KMS-11 (cell line): Measurements from ENCODE around the gene NWD2.

ENCODE experiments used
- H2AFZ ChIP-seq: fragments of 200-600 bp; sonication (generic); 2 replicates; pipeline ENCODE4 v1.6.1; 2016; ENCODE audit warnings: antibody characterized with exemption, mixed run types, low read depth
- H3K27ac ChIP-seq: fragments of 200-600 bp; sonication (generic); 2 replicates; pipeline ENCODE4 v1.6.1; 2016; ENCODE audit warnings: mild to moderate bottlenecking, mixed run types
- H3K27me3 ChIP-seq: fragments of 200-600 bp; sonication (generic); 2 replicates; pipeline ENCODE4 v1.6.1; 2017; ENCODE audit warnings: mild to moderate bottlenecking, low read depth, mixed run types, moderate library complexity; ENCODE audit not compliant: insufficient read depth
- H3K36me3 ChIP-seq: fragments of 200-600 bp; sonication (generic); 2 replicates; pipeline ENCODE4 v1.6.1; 2017; ENCODE audit warnings: mild to moderate bottlenecking, mixed run types; ENCODE audit not compliant: insufficient read depth
- H3K4me1 ChIP-seq: fragments of 200-600 bp; sonication (generic); 2 replicates; pipeline ENCODE4 v1.6.1; 2016; ENCODE audit warnings: mild to moderate bottlenecking, low read depth, mixed run types; ENCODE audit not compliant: poor library complexity, severe bottlenecking
- H3K4me2 ChIP-seq: fragments of 200-600 bp; sonication (generic); 2 replicates; pipeline ENCODE4 v1.7.0; 2016; ENCODE audit warnings: mild to moderate bottlenecking, mixed run types
- H3K4me3 ChIP-seq: fragments of 200-600 bp; sonication (generic); IDR thresholded peaks from 2 replicates; pipeline ENCODE4 v1.6.1; 2017; ENCODE audit warnings: low read depth, low read length, mixed read lengths; ENCODE audit not compliant: insufficient read depth
- H3K79me2 ChIP-seq: fragments of 200-600 bp; sonication (generic); 2 replicates; pipeline ENCODE4 v1.6.1; 2016; ENCODE audit warnings: low read depth, mixed run types; ENCODE audit not compliant: insufficient read depth
- H3K9ac ChIP-seq: fragments of 200-600 bp; sonication (generic); 2 replicates; pipeline ENCODE4 v1.6.1; 2016; ENCODE audit warnings: mild to moderate bottlenecking, mixed run types
- H4K20me1 ChIP-seq: fragments of 200-600 bp; sonication (generic); 2 replicates; pipeline ENCODE4 v1.6.1; 2016; ENCODE audit warnings: mild to moderate bottlenecking, mixed run types; ENCODE audit not compliant: insufficient read depth
- TF ChIP-seq, protein P1 (sequence below): fragments of 200-600 bp; sonication (generic); conservative IDR thresholded peaks from 2 replicates; pipeline ENCODE4 v1.6.1; 2017; ENCODE audit warnings: low read depth, mild to moderate bottlenecking, antibody characterized with exemption, low read length, moderate library complexity, mixed read lengths

NWD2 gene

DNA sequence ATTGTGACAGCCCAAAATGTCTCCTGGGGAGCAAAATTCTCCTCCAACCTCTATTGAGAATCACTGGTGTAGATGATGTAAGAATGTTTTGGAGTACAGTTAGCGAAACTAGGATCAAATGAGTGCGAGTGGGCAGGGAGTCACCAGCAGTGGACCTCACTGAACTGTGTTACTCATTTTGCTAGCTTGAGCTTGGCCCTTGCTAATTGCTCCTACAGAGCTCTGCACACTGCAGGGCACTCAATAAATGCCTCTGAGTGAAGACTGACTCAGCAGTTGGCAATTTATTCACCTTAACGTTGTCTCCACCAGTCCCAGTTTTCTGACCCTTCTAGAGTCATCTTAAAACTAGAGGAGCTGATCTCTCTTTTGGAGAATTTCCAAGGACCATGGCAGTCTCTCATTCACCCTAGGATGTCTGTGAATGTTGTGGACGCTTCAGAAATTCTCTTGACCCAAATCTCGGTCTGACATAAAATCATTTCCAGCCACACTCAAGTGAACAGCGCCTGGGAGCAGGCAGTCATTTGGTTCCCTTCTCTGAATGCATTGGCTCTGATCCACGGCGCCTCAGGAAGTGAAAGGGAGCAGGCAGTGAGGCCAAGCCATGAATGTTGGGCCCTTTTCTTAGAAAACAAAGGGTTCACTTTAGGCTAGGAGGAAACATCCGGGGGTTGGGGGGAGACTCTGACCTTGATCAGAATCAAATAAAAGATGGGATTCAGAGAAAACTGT is 148.1 kb downstream of the NWD2 start:
- TF ChIP-seq, protein P1, sequence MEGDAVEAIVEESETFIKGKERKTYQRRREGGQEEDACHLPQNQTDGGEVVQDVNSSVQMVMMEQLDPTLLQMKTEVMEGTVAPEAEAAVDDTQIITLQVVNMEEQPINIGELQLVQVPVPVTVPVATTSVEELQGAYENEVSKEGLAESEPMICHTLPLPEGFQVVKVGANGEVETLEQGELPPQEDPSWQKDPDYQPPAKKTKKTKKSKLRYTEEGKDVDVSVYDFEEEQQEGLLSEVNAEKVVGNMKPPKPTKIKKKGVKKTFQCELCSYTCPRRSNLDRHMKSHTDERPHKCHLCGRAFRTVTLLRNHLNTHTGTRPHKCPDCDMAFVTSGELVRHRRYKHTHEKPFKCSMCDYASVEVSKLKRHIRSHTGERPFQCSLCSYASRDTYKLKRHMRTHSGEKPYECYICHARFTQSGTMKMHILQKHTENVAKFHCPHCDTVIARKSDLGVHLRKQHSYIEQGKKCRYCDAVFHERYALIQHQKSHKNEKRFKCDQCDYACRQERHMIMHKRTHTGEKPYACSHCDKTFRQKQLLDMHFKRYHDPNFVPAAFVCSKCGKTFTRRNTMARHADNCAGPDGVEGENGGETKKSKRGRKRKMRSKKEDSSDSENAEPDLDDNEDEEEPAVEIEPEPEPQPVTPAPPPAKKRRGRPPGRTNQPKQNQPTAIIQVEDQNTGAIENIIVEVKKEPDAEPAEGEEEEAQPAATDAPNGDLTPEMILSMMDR = no peak
- no peaks in the 10 kb centered on the region for H3K27me3 ChIP-seq
- no peak overlapping the region for H3K27ac ChIP-seq
- no peaks in the 10 kb centered on the region for H3K36me3 ChIP-seq
- H3K4me1 ChIP-seq = no peaks in the 10 kb centered on the region
- no peak overlapping the region for H3K4me2 ChIP-seq
- H3K79me2 ChIP-seq = no peaks in the 10 kb centered on the region
- H3K4me3 ChIP-seq = no peak overlapping the region
- H4K20me1 ChIP-seq = no peaks in the 10 kb centered on the region
- H3K9ac ChIP-seq = no peak overlapping the region
- H2AFZ ChIP-seq = no peak overlapping the region

DNA sequence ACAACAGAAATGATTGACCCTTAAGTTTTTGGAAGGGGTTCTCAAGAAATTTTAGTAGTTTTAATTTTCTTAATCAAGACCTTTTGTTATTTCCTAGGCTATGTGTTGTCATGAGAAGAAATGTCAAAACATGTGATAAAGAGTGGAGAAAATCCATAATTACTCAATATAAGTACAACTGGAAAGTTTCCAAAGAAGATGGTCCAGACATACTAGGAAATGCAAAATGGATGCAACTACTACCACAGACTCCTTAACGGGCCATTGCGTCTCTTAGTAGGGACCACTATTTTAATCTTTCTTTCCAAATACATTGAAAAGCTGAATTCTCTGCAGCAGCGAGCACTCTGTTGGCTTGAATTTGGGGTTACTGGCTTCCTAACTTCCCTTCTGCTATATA is 148.8 kb downstream of the NWD2 start:
- no peaks in the 10 kb centered on the region for H4K20me1 ChIP-seq
- H3K79me2 ChIP-seq = no peaks in the 10 kb centered on the region
- H3K4me2 ChIP-seq = no peak overlapping the region
- TF ChIP-seq, protein P1 = no peak
- H3K27ac ChIP-seq = no peak overlapping the region
- H3K27me3 ChIP-seq = no peaks in the 10 kb centered on the region
- no peaks in the 10 kb centered on the region for H3K4me1 ChIP-seq
- no peak overlapping the region for H2AFZ ChIP-seq
- H3K4me3 ChIP-seq = no peak overlapping the region
- H3K36me3 ChIP-seq = no peaks in the 10 kb centered on the region
- H3K9ac ChIP-seq = no peak overlapping the region

DNA sequence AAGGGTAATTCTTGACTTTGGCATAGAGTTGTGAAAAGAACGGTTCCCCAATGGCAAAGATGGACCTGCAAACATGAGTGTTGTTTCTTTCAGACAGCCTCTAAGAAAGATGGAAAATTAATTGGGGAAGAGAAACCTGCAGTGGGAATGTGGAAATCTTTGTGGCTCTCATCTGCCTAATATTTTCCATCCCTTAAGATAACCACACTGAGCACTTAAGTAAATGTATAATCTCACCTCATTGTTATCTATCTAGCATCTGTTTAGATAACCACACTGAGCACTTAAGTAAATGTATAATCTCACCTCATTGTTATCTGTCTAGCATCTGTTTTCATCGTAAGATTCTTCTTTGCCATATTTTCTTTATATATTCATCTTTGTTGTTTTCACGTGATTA is 149.3 kb downstream of the NWD2 start:
- no peak overlapping the region for H3K4me3 ChIP-seq
- TF ChIP-seq, protein P1 = no peak
- H2AFZ ChIP-seq = no peak overlapping the region
- H3K27ac ChIP-seq = no peak overlapping the region
- no peaks in the 10 kb centered on the region for H3K36me3 ChIP-seq
- no peak overlapping the region for H3K9ac ChIP-seq
- no peaks in the 10 kb centered on the region for H3K79me2 ChIP-seq
- H3K4me2 ChIP-seq = no peak overlapping the region
- H3K27me3 ChIP-seq = no peaks in the 10 kb centered on the region
- no peaks in the 10 kb centered on the region for H3K4me1 ChIP-seq
- H4K20me1 ChIP-seq = no peaks in the 10 kb centered on the region

DNA sequence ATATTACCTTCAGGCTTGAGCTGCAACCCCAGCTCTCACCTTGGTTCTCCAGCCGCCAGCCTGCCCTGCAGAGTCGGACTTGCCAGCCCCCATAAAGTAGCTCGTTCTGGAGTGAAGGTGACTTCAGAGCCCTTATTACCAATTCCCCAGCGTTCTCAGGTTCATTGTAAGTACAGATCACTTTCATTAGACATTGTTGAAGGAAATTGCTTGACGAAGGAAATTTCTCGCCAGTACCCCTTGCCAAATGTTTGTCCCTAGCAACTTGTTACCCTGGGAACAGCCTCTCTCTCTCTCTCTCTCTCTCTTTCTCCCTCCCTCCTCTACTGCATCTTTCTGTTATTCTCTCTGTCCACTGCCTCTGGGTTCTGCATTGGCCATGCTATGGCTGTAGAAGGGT is 153.0 kb downstream of the NWD2 start:
- Histone ChIP-seq H4K20me1 (no peaks in the 10 kb centered on the region), H3K27me3 (no peaks in the 10 kb centered on the region), H3K36me3 (no peaks in the 10 kb centered on the region), H3K79me2 (no peaks in the 10 kb centered on the region), H3K4me3 (no peak overlapping the region), H3K27ac (no peak overlapping the region), H2AFZ (no peak overlapping the region), H3K4me2 (no peak overlapping the region), H3K4me1 (no peaks in the 10 kb centered on the region), H3K9ac (no peak overlapping the region)
- TF ChIP-seq, protein P1 = no peak
